ENCODE data around the gene CUEDC1. TPM values are rescaled to one million over a fixed set of nuclear protein-coding genes. Genes with fewer than 3 reads are reported as not detected.

The CUEDC1 gene
- total and polyA plus RNA-seq, 2 of the 13 experiments (the other 11 are each of a cell fraction or from before 2014, with no cell fraction given), result 7.4 to 12.9 TPM

GRCh38 chr17:57874058-57874419, 81.2 kb downstream of the CUEDC1 start (continued):
- no peak for TF ChIP-seq ZBTB44 (CRISPR knock-in tag; IDR thresholded peaks at IDR 0.05)
- no peak for TF ChIP-seq ZNF280D (CRISPR knock-in tag; IDR thresholded peaks at IDR 0.05)
- no peak for TF ChIP-seq HNRNPH1 (optimal IDR thresholded peaks at IDR 0.05; ENCODE audit: low read depth, low read length)
- no peak for TF ChIP-seq ZNF766 (CRISPR knock-in tag; IDR thresholded peaks at IDR 0.05; ENCODE audit: borderline replicate concordance)

GRCh38 chr17:57873261-57874057, 81.8 kb downstream of the CUEDC1 start:
- no peak overlapping the region for H2AFZ ChIP-seq (ENCODE audit: low read length)
- CTCF ChIA-PET (ENCODE audit: low intra/inter-chr PET ratio, low total read pairs), result no interaction called here
- no peak overlapping the region for H3K4me2 ChIP-seq (ENCODE audit: low read depth, low read length)
- FAIRE-seq (no peak), DNase-seq (ENCODE audit: low spot score) (no peak), ATAC-seq (no peak)
- H3K27ac ChIP-seq (ENCODE audit: extremely low read length, insufficient read depth, low read length), result no peak overlapping the region
- no peak overlapping the region; the same call in 1 of the 2 replicates for H3K9ac ChIP-seq (ENCODE audit: insufficient read depth, low read depth, low read length)
- in situ Hi-C loops (cut with HindIII; ENCODE audit: extremely low pct_ligation_motif_present, low pct_unique_long_range_greater_than_20kb), result no loop called here
- H3K4me1 ChIP-seq (ENCODE audit: insufficient read depth, low read length), result peaks cover 68% of the 10 kb centered on the region
- 93% methylated on average over 16 of the region's 16 CpGs for WGBS (ENCODE audit: low lambda C conversion rate)
- POLR2A ChIA-PET, result interaction anchor here (7.7 kb wide), 1 partner anchor 12 kb away, joined by 89 read pairs; no protein-coding TSS in a partner anchor
- intact Hi-C loops (cut with micrococcal nuclease; ENCODE audit: unreplicated experiment), result loop anchor here (2.0 kb wide), 1 partner anchor 115 kb away; the partner anchor contains the start of gene VEZF1
- no peak overlapping the region for H3K4me3 ChIP-seq (replicated peaks in 1 of 3; ENCODE audit: insufficient read depth in 1 of 3, low read depth in 2 of 3, low read length in 3 of 3)
- H3K79me2 ChIP-seq (ENCODE audit: insufficient read depth, low read length), result no peaks in the 10 kb centered on the region
- H4K20me1 ChIP-seq (ENCODE audit: insufficient read depth, low read length), result no peaks in the 10 kb centered on the region
- H3K36me3 ChIP-seq (replicated peaks in 1 of 2; ENCODE audit: control insufficient read depth in 1 of 2, insufficient read depth in 2 of 2, low read length in 2 of 2), result no peaks in the 10 kb centered on the region; a peak in 1 of 5 replicates
- no peaks in the 10 kb centered on the region for H3K9me3 ChIP-seq (ENCODE audit: low read length)
- no peaks in the 10 kb centered on the region for H3K27me3 ChIP-seq (ENCODE audit: control insufficient read depth in 1 of 2, insufficient read depth in 2 of 2, low read length in 2 of 2)
- no TSS peak for BruUV-seq (replicated peaks)
- TF ChIP-seq IKZF4 (CRISPR knock-in tag; IDR thresholded peaks at IDR 0.05; ENCODE audit: borderline replicate concordance, low read depth, not compliant biosample characterization) (no peak), DZIP1 (CRISPR knock-in tag; IDR thresholded peaks at IDR 0.05) (no peak), ZNF510 (CRISPR knock-in tag; IDR thresholded peaks at IDR 0.05; ENCODE audit: low read depth) (no peak), ZFY (CRISPR knock-in tag; IDR thresholded peaks at IDR 0.05) (no peak), ETV5 (CRISPR knock-in tag; IDR thresholded peaks at IDR 0.05; ENCODE audit: borderline replicate concordance) (0 out of 2 replicates have a peak, but pooled peaks have one; percentile 28), RBFOX2 (IDR thresholded peaks at IDR 0.05; ENCODE audit: low read depth, low read length) (no peak), EP300 (IDR thresholded peaks at IDR 0.05; ENCODE audit: low read depth in 2 of 2, low read length in 2 of 2) (no peak), EP300 (CRISPR knock-in tag; IDR thresholded peaks at IDR 0.05; ENCODE audit: borderline replicate concordance) (peak; percentile 10; the same call in 1 of the 2 replicates)

All from HepG2 (cell line).